Large intestine (tissue), 1 donor: ENCODE measurements around the gene SIGLECL1. TPM values are rescaled to one million over a fixed set of nuclear protein-coding genes. Genes with fewer than 3 reads are reported as not detected.

Experiments used
- polyA plus RNA-seq: library from polyadenylated mRNA; unstranded; fragments of 120-200 nt; gene quantifications from one replicate; pipeline ENCODE4 v1.2.1, GENCODE V29; 2013

SIGLECL1 gene
- polyA plus RNA-seq, 1 donor = not detected

Other genes starting within 250 kb of the SIGLECL1 start
- 0.79 TPM for gene KLK8, start 249.5 kb upstream of the SIGLECL1 start, polyA plus RNA-seq
- gene KLK10, start 231.4 kb upstream of the SIGLECL1 start, polyA plus RNA-seq = 2.3 TPM
- 10.3 TPM for gene KLK11, start 224.5 kb upstream of the SIGLECL1 start, polyA plus RNA-seq
- 2.4 TPM for gene KLK12, start 216.1 kb upstream of the SIGLECL1 start, polyA plus RNA-seq
- 0.45 TPM for gene KLK13, start 186.0 kb upstream of the SIGLECL1 start, polyA plus RNA-seq
- 0.12 TPM for gene KLK14, start 168.2 kb upstream of the SIGLECL1 start, polyA plus RNA-seq
- gene CTU1, start 142.7 kb upstream of the SIGLECL1 start, polyA plus RNA-seq = 4.1 TPM
- gene SIGLEC9, start 126.2 kb upstream of the SIGLECL1 start, polyA plus RNA-seq = 0.76 TPM
- gene SIGLEC7, start 108.8 kb upstream of the SIGLECL1 start, polyA plus RNA-seq = 1.8 TPM
- gene CD33, start 26.0 kb upstream of the SIGLECL1 start, polyA plus RNA-seq = 5.4 TPM
- gene IGLON5, start 60.6 kb downstream of the SIGLECL1 start, polyA plus RNA-seq = 3.1 TPM
- 2.2 TPM for gene VSIG10L, start 91.1 kb downstream of the SIGLECL1 start, polyA plus RNA-seq
- 145 TPM for gene ETFB, start 115.3 kb downstream of the SIGLECL1 start, polyA plus RNA-seq
- gene CLDND2, start 117.9 kb downstream of the SIGLECL1 start, polyA plus RNA-seq = 2.7 TPM
- gene NKG7, start 121.6 kb downstream of the SIGLECL1 start, polyA plus RNA-seq = 12.4 TPM
- gene LIM2, start 136.9 kb downstream of the SIGLECL1 start, polyA plus RNA-seq = not detected
- 3.4 TPM for gene C19orf84, start 139.5 kb downstream of the SIGLECL1 start, polyA plus RNA-seq
- 10.5 TPM for gene SIGLEC10, start 166.6 kb downstream of the SIGLECL1 start, polyA plus RNA-seq
- 0.54 TPM for gene SIGLEC8, start 207.4 kb downstream of the SIGLECL1 start, polyA plus RNA-seq
- gene CEACAM18, start 227.5 kb downstream of the SIGLECL1 start, polyA plus RNA-seq = 3.5 TPM